Fibroblast of villous mesenchyme (primary cell): ENCODE results near the gene WDR12. TPM values are rescaled to one million over a fixed set of nuclear protein-coding genes. Genes with fewer than 3 reads are reported as not detected.
"Not testable (repeated sequence)": the region's sequence is repeated elsewhere in the genome, so short reads cannot be mapped to it uniquely, and the experiment has no call there.

Source experiments
- DNase-seq: peaks from one replicate; pipeline ENCODE4 v3.0.0-alpha.2; 2010; ENCODE audit warnings: low read depth
- H3K4me3 ChIP-seq: 2 replicates; pipeline ENCODE4 v1.5.1; 2011; ENCODE audit warnings: low read depth, mild to moderate bottlenecking, low read length
- CTCF ChIP-seq: IDR thresholded peaks from 2 replicates; pipeline ENCODE4 v1.5.1; 2012; ENCODE audit warnings: low read depth, mild to moderate bottlenecking, low read length; ENCODE audit not compliant: insufficient read depth
- total RNA-seq: library from RNA; depleted of rRNA; stranded (reverse); fragments of >200 nt; gene quantifications from 2 replicates; pipeline ENCODE4 v1.2.3, GENCODE V29; 2012

Gene WDR12
- 22.5 and 38.0 TPM in 2 replicates for total RNA-seq

- peak within 1 kb of the TSS; percentile 99 for H3K4me3 ChIP-seq
- no peak for TF ChIP-seq CTCF
- DNase-seq, result peak; percentile 95
Observed at GRCh38 chr2:202911512-202912341, at the start of gene WDR12, which contains the start of gene CARF. WDR12 (minus strand) TSS chr2:202911673; CDS start chr2:202911476, 197 bp downstream. CARF (plus strand) TSS chr2:202912275; CDS start chr2:202941903, 29,628 bp downstream.

GRCh38 chr2:202960524-202960923, 49.1 kb upstream of the WDR12 start:
- DNase-seq, result no peak
- TF ChIP-seq CTCF, result no peak
- no peak overlapping the region for H3K4me3 ChIP-seq

GRCh38 chr2:202950592-202950991, 39.1 kb upstream of the WDR12 start:
- DNase-seq, result peak; percentile 11
- no peak overlapping the region for H3K4me3 ChIP-seq
- no peak for TF ChIP-seq CTCF

GRCh38 chr2:202949333-202949732, 37.9 kb upstream of the WDR12 start:
- not testable (repeated sequence) for H3K4me3 ChIP-seq, DNase-seq

- no peak for DNase-seq
- no peak overlapping the region for H3K4me3 ChIP-seq
- no peak for TF ChIP-seq CTCF
Observed at GRCh38 chr2:202945497-202945896, 34.0 kb upstream of the WDR12 start.

- no peak overlapping the region for H3K4me3 ChIP-seq
- no peak for DNase-seq
- no peak for TF ChIP-seq CTCF
Observed at GRCh38 chr2:202944816-202945215, 33.3 kb upstream of the WDR12 start.

GRCh38 chr2:202944408-202944807, 32.9 kb upstream of the WDR12 start:
- peak; percentile 16 for DNase-seq
- no peak overlapping the region for H3K4me3 ChIP-seq
- no peak for TF ChIP-seq CTCF
